SK-N-SH treated with all-trans-retinoic acid at 6 μM for 48 hours (cell line): ENCODE data around the gene TANGO2.

Experiments
- ATAC-seq: fragments of 200-7000 bp; cut with Tn5 transposase; 3 replicates; pipeline ENCODE4 v1.9.1; 2020; ENCODE audit warnings: mild to moderate bottlenecking, moderate library complexity
- ARNTL ChIP-seq: fragments of 450-650 bp; formaldehyde crosslinking; IDR thresholded peaks from 2 replicates; pipeline ENCODE4 v1.5.0; 2020; ENCODE audit warnings: low read depth, mild to moderate bottlenecking, moderate library complexity, borderline replicate concordance
- BACH2 ChIP-seq: fragments of 250-450 bp; sonication (Bioruptor Pico); IDR thresholded peaks from 2 replicates; pipeline ENCODE4 v1.9.0; 2021; ENCODE audit warnings: mild to moderate bottlenecking, borderline replicate concordance
- CREB5 ChIP-seq: fragments of 250-450 bp; sonication (Bioruptor Pico); IDR thresholded peaks from 2 replicates; pipeline ENCODE4 v1.5.1; 2020; ENCODE audit warnings: low read depth, mild to moderate bottlenecking, moderate library complexity
- CSDC2 ChIP-seq: fragments of 250-450 bp; sonication (Bioruptor Pico); IDR thresholded peaks from 2 replicates; pipeline ENCODE4 v1.5.0; 2020; ENCODE audit warnings: mild to moderate bottlenecking, moderate library complexity
- ESRRG ChIP-seq: fragments of 250-450 bp; sonication (Bioruptor Pico); IDR thresholded peaks from 2 replicates; pipeline ENCODE4 v1.6.1; 2021; ENCODE audit warnings: mild to moderate bottlenecking
- OSR1 ChIP-seq: fragments of 250-450 bp; sonication (Bioruptor Pico); IDR thresholded peaks from 2 replicates; pipeline ENCODE4 v1.8.0; 2022; ENCODE audit warnings: moderate library complexity, mild to moderate bottlenecking, inconsistent platforms
- POU6F1 ChIP-seq: fragments of 250-450 bp; sonication (Bioruptor Pico); IDR thresholded peaks from 2 replicates; pipeline ENCODE4 v1.8.0; 2021; ENCODE audit warnings: low read depth, mild to moderate bottlenecking, moderate library complexity, borderline replicate concordance
- RARB ChIP-seq: fragments of 250-450 bp; sonication (Bioruptor Pico); IDR thresholded peaks from 2 replicates; pipeline ENCODE4 v1.8.0; 2021; ENCODE audit warnings: mild to moderate bottlenecking, moderate library complexity
- SNAI2 ChIP-seq: fragments of 250-450 bp; sonication (Bioruptor Pico); IDR thresholded peaks from 2 replicates; pipeline ENCODE4 v1.5.0; 2020; ENCODE audit warnings: mild to moderate bottlenecking, moderate library complexity
- TCF4 ChIP-seq: fragments of 250-450 bp; sonication (Bioruptor Pico); IDR thresholded peaks from 2 replicates; pipeline ENCODE4 v1.8.0; 2021; ENCODE audit warnings: mild to moderate bottlenecking, moderate library complexity, borderline replicate concordance
- TOX ChIP-seq: fragments of 250-450 bp; sonication (Bioruptor Pico); IDR thresholded peaks from 2 replicates; pipeline ENCODE4 v1.8.0; 2021; ENCODE audit warnings: mild to moderate bottlenecking, moderate library complexity, borderline replicate concordance
- TSHZ2 ChIP-seq: fragments of 250-450 bp; sonication (Bioruptor Pico); IDR thresholded peaks from 2 replicates; pipeline ENCODE4 v1.5.0; 2020; ENCODE audit warnings: mild to moderate bottlenecking, moderate library complexity
- ZC3H10 ChIP-seq: fragments of 250-450 bp; sonication (Bioruptor Pico); IDR thresholded peaks from 2 replicates; pipeline ENCODE4 v1.5.1; 2021; ENCODE audit warnings: mild to moderate bottlenecking, moderate library complexity
- ZFP3 ChIP-seq: fragments of 250-450 bp; sonication (Bioruptor Pico); IDR thresholded peaks from 2 replicates; pipeline ENCODE4 v1.5.0; 2020; ENCODE audit warnings: mild to moderate bottlenecking, moderate library complexity
- ZFP30 ChIP-seq: fragments of 450-650 bp; formaldehyde crosslinking; IDR thresholded peaks from 2 replicates; pipeline ENCODE4 v1.5.0; 2022; ENCODE audit warnings: mild to moderate bottlenecking, moderate library complexity
- ZNF70 ChIP-seq: fragments of 450-650 bp; formaldehyde crosslinking; IDR thresholded peaks from 2 replicates; pipeline ENCODE4 v1.5.0; 2020; ENCODE audit warnings: mild to moderate bottlenecking, moderate library complexity
- TF ChIP-seq, protein P1 (sequence below): fragments of 250-450 bp; sonication (Bioruptor Pico); IDR thresholded peaks from 2 replicates; pipeline ENCODE4 v1.8.0; 2020; ENCODE audit warnings: mild to moderate bottlenecking, moderate library complexity, borderline replicate concordance

Gene TANGO2

DNA sequence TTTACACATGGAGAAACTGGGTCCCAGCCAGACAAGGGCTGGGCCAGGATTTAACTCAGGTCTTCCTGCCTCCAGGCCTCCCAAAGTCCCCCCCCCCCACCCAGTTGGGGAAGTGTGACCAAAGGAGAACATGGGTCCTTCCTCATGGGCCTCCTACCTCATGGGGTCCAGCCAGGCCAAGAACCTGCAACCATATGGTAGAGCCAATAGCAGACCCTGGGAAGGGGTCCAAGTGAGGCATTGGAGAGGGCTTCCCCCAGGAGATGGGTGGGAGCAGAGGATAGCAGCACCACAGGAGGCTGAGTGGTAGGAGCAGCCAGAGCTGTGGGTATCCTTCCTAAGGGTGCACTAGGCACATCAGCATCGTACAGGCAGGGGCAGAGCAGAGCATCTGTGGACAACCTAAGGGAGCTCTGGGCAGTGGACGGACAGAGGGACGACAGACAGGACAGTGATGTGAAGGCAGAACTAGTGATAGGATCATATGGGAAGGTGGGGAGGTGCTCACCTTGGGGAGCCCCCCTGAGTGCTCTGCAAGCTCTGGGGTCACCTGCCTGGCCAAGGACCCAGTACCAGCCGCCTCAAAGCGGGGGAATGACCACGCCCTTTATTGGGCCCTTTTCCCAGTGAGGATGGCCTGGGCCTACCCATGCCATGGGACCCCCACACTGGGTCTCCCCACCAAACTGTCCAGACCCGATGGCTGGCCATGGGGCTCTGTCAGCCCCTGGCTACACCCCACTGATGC, 8.7 kb upstream of the TANGO2 start:
- TF ChIP-seq RARB (CRISPR knock-in tag) (no peak), ZFP3 (CRISPR knock-in tag) (no peak), TCF4 (CRISPR knock-in tag) (no peak), ESRRG (no peak), ZNF70 (CRISPR knock-in tag) (no peak), TSHZ2 (CRISPR knock-in tag) (no peak), ARNTL (no peak), SNAI2 (CRISPR knock-in tag) (no peak)
- TF ChIP-seq, protein P1, sequence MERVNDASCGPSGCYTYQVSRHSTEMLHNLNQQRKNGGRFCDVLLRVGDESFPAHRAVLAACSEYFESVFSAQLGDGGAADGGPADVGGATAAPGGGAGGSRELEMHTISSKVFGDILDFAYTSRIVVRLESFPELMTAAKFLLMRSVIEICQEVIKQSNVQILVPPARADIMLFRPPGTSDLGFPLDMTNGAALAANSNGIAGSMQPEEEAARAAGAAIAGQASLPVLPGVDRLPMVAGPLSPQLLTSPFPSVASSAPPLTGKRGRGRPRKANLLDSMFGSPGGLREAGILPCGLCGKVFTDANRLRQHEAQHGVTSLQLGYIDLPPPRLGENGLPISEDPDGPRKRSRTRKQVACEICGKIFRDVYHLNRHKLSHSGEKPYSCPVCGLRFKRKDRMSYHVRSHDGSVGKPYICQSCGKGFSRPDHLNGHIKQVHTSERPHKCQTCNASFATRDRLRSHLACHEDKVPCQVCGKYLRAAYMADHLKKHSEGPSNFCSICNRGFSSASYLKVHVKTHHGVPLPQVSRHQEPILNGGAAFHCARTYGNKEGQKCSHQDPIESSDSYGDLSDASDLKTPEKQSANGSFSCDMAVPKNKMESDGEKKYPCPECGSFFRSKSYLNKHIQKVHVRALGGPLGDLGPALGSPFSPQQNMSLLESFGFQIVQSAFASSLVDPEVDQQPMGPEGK (CRISPR knock-in tag), result no peak
- ATAC-seq, result no peak

- TF ChIP-seq TOX (CRISPR knock-in tag) (no peak), ESRRG (no peak), CREB5 (CRISPR knock-in tag) (no peak), POU6F1 (CRISPR knock-in tag) (no peak), RARB (CRISPR knock-in tag) (no peak), ZFP30 (CRISPR knock-in tag) (no peak), OSR1 (no peak), TCF4 (CRISPR knock-in tag) (no peak), ZFP3 (CRISPR knock-in tag) (no peak), BACH2 (CRISPR knock-in tag) (no peak), TSHZ2 (CRISPR knock-in tag) (no peak), CSDC2 (CRISPR knock-in tag) (no peak), ZC3H10 (CRISPR knock-in tag) (no peak)
- TF ChIP-seq, protein P1 (CRISPR knock-in tag), result no peak
Measured at GRCh38 chr22:20012741-20013331, 8.1 kb upstream of the TANGO2 start.

More at GRCh38 chr22:20012741-20013331, 8.1 kb upstream of the TANGO2 start:
- no peak for ATAC-seq
